AG10803 (cell line): ENCODE results near the gene FRMPD2.

ENCODE experiments used
- DNase-seq: peaks from one replicate; pipeline ENCODE4 v3.0.0; 2010; ENCODE audit warnings: low read depth
- H3K4me3 ChIP-seq: 2 replicates; pipeline ENCODE4 v1.5.1; 2011; ENCODE audit warnings: mild to moderate bottlenecking, low read length, control low read depth
- TF ChIP-seq, protein P1 (sequence below): conservative IDR thresholded peaks from 2 replicates; pipeline ENCODE4 v1.5.1; 2011; ENCODE audit warnings: mild to moderate bottlenecking, low read length, control low read depth, inconsistent platforms

The FRMPD2 gene

GRCh38 chr10:48274636-48275035 lies at the start of gene FRMPD2:
TSS of gene FRMPD2 (minus strand) at chr10:48274696. CDS start at chr10:48274567, 129 bp downstream.
- TF ChIP-seq, protein P1, sequence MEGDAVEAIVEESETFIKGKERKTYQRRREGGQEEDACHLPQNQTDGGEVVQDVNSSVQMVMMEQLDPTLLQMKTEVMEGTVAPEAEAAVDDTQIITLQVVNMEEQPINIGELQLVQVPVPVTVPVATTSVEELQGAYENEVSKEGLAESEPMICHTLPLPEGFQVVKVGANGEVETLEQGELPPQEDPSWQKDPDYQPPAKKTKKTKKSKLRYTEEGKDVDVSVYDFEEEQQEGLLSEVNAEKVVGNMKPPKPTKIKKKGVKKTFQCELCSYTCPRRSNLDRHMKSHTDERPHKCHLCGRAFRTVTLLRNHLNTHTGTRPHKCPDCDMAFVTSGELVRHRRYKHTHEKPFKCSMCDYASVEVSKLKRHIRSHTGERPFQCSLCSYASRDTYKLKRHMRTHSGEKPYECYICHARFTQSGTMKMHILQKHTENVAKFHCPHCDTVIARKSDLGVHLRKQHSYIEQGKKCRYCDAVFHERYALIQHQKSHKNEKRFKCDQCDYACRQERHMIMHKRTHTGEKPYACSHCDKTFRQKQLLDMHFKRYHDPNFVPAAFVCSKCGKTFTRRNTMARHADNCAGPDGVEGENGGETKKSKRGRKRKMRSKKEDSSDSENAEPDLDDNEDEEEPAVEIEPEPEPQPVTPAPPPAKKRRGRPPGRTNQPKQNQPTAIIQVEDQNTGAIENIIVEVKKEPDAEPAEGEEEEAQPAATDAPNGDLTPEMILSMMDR = no peak
- no peak within 1 kb of the TSS for H3K4me3 ChIP-seq
- no peak for DNase-seq

DNA sequence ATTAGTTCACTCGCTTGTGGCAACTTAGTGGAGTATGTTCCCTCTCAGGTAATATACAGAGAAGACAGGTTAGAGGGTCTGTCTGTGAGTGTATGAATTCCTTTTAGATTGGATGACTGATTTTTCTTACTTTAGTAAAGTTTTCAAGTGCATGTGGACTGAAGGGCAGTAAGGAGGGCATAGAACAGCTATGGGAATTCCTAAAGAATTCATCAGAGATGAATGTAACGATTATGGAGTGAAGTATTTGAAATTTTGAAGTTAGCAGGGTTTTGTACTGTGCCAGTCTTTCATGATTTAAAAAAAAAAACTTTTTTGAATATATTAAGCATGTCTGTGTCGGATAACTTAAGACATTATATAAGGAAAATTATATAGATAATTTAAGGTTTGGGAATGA lies 47.5 kb upstream of the FRMPD2 start:
- peak; percentile 4 for DNase-seq
- no peak overlapping the region for H3K4me3 ChIP-seq

DNA sequence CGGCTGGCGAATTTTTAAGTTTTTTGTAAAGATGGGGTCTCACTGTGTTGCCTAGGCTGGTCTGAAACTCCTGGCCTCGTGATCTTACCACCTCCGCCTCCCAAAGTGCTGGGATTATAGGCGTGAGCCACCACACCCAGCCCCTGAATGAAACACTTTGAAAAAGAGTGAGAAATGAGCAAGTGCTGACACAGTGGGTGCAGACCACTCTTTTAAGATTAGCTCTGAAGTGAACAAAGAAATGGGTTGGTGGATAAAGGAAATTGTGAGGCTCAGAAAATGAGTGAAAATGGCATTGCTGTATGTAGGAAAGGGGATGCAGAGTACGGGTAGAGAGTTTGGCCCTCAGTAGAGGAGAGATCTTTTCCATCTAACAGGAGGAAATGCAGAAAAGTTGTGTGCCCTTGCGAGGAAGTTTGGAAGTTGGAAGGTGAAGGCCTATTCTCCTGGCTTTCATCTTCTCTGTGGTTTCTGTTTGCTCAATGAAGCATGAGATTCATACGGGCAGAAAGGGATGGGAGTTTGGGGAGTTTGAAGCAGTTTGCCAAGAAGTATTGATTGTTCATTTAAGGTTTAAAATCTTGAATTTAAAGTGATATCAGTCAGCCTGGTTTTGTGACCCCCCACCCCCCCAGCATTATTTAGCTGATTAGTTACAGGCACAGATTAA lies 43.0 kb upstream of the FRMPD2 start:
- no peak overlapping the region for H3K4me3 ChIP-seq
- no peak for DNase-seq
- TF ChIP-seq, protein P1 = no peak

More for the DNA sequence above, 47.5 kb upstream of the FRMPD2 start:
- TF ChIP-seq, protein P1 = no peak

DNA sequence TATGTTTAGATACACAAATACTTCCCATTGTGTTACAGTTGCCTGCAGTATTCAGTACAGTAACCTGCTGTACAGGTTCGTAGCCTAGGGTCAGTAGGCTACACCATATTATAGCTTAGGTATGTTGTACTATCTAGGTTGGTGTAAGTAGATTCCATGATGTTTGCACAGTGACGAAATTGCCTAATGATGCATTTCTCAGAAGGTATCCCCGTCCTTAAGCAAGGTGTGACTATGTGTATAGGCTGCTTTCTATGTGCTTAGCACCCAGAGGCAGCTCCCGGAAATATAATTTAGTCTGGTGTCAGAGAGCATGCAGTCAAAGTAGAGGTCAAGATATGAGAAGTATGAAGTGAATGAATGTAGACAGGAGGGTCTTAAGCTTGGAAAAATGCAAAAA lies 41.7 kb upstream of the FRMPD2 start:
- DNase-seq = no peak
- no peak overlapping the region for H3K4me3 ChIP-seq
- TF ChIP-seq, protein P1 = no peak

DNA sequence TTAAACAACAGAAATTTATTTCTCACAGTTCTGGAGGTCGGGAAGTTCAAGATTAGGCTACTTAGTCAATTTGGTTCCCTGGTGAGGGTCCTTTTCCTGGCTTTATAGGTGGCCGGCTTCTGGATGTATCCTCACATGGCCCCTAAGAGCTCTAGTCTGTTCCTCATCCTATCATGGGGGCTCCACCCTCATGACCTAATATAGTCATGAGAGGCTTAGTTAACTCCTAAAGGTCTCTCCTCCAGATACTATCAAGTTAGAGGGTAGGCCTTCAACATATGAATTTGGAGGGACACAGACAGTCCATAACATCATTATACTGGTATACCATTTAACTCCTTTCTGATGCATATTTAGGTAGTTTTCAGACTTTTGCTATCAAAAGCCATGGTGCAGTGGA lies 39.6 kb upstream of the FRMPD2 start:
- TF ChIP-seq, protein P1 = no peak
- H3K4me3 ChIP-seq = no peak overlapping the region
- no peak for DNase-seq

GRCh38 chr10:48309711-48310226 lies 35.3 kb upstream of the FRMPD2 start:
- TF ChIP-seq, protein P1 = peak; percentile 21; the same call in 1 of the 2 replicates
- DNase-seq = peak; percentile 69
- no peak overlapping the region for H3K4me3 ChIP-seq

DNA sequence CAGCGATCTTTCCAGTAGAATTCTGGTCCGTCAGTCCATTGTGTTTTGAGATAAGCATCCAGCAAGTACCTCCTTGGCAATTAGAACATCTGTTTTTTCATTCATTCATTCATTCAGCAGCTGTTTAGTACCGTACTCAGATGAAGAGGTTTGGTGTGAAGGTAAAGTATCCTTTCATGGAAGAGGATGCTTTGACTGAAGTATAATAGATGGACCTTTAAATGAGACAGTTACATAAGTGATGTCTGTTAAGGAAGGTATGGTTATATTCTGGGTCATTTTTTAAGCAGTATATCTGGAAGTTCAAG lies 33.2 kb upstream of the FRMPD2 start:
- no peak for DNase-seq
- H3K4me3 ChIP-seq = peak overlapping the region; percentile 80
- TF ChIP-seq, protein P1 = no peak
